GM12891 (cell line): Measurements from ENCODE around the gene MTARC1.

Experiments used
- POLR2A ChIP-seq: IDR thresholded peaks from 2 replicates; pipeline ENCODE4 v1.6.1; 2011; ENCODE audit warnings: low read depth, low read length, control low read depth
- POLR2AphosphoS5 ChIP-seq: IDR thresholded peaks from 2 replicates; pipeline ENCODE4 v1.6.1; 2011; ENCODE audit warnings: low read depth, low read length, control low read depth
- TAF1 ChIP-seq: IDR thresholded peaks from 2 replicates; pipeline ENCODE4 v1.6.1; 2011; ENCODE audit warnings: low read depth, low read length, control low read depth

- TF ChIP-seq POLR2A (no peak), TAF1 (no peak), POLR2AphosphoS5 (no peak)
These were observed 23.5 kb downstream of the MTARC1 start for GRCh38 chr1:220810179-220810653.
